Stomach (tissue), 9 donors: ENCODE measurements around the gene SHISA6. TPM values are rescaled to one million over a fixed set of nuclear protein-coding genes. Genes with fewer than 3 reads are reported as not detected.

Experiments used
- DNase-seq, 2 donors: peaks; one replicate each; pipeline versions ENCODE4 v3.0.0 to v3.0.0-alpha.2; 2013 to 2019
- H3K27ac ChIP-seq, 5 donors: fragments of 200-600 bp in 4 of 5; sonication (generic) in 4 of 5; one replicate each; pipeline ENCODE4 v1.5.1; 2013 to 2019; ENCODE audit warnings: mild to moderate bottlenecking in 1 of 5, moderate library complexity in 1 of 5
- H3K27me3 ChIP-seq, 3 donors: fragments of 200-600 bp; sonication (generic); one replicate each; pipeline ENCODE4 v1.5.1; 2017 to 2019; ENCODE audit warnings: mixed run types in 1 of 3
- H3K36me3 ChIP-seq, 4 donors: fragments of 200-600 bp; sonication (generic); 1 replicate in 3 of 4; 2 replicates in 1 of 4; pipeline ENCODE4 v1.5.1; 2016 to 2019
- H3K4me1 ChIP-seq, 4 donors: fragments of 200-600 bp; sonication (generic); one replicate each; pipeline ENCODE4 v1.5.1; 2016 to 2019
- H3K4me3 ChIP-seq, 4 donors: fragments of 200-600 bp; sonication (generic) in 3 of 4; one replicate each; pipeline ENCODE4 v1.5.1; 2016 to 2019; ENCODE audit warnings: mild to moderate bottlenecking in 1 of 4
- H3K9me3 ChIP-seq, 4 donors: fragments of 200-600 bp; sonication (generic); one replicate each; pipeline ENCODE4 v1.5.1; 2016 to 2019
- EP300 ChIP-seq: sonication (generic); formaldehyde crosslinking; IDR thresholded peaks from one replicate; pipeline ENCODE4 v1.6.1; 2017; ENCODE audit warnings: antibody characterized with exemption
- POLR2A ChIP-seq, 4 donors: fragments of 450-650 bp; IDR thresholded peaks; one replicate each; pipeline ENCODE4 v1.6.1; 2016; ENCODE audit warnings: antibody characterized with exemption in 4 of 4, control low read depth in 2 of 4, mild to moderate bottlenecking in 1 of 4, moderate library complexity in 1 of 4
- POLR2AphosphoS5 ChIP-seq, 3 donors: sonication (generic); formaldehyde crosslinking; IDR thresholded peaks; one replicate each; pipeline ENCODE4 v1.6.1; 2016; ENCODE audit warnings: antibody characterized with exemption in 3 of 3
- WGBS, 5 donors: extraction: QIAGEN DNeasy Blood & Tissue Kit in 3 of 5; methylation state at CpG; one replicate each; pipeline versions ENCODE4 v1.1.5 to v1.1.7; 2013 to 2018; 5-methylcytosine and 5-hydroxymethylcytosine counted together
- intact Hi-C: fragments of 100-400 bp; cut with DNase I; formaldehyde crosslinking; loops from one replicate; pipeline ENCODE4 v1.15.1; 2023; ENCODE audit warnings: low total_unique reads
- polyA plus RNA-seq, 3 donors: library from polyadenylated mRNA; stranded (reverse); fragments of 200-250 nt; gene quantifications; one replicate each; pipeline ENCODE4 v1.2.3, GENCODE V29; 2013
- total RNA-seq, 5 donors: library from RNA; depleted of rRNA; stranded (reverse); fragments of >200 nt; gene quantifications; one replicate each; pipeline versions ENCODE4 v1.1.0 to v1.2.3, GENCODE V29; 2014 to 2016
- TF ChIP-seq, protein P1 (sequence below), 7 experiments: fragments of 450-650 bp in 4 of 7; fragments of 200-600 bp in 3 of 7; sonication (generic) in 3 of 7; IDR thresholded peaks; one replicate each; pipeline ENCODE4 v1.5.1; 2016 to 2019; ENCODE audit warnings: antibody characterized with exemption in 7 of 7, control low read depth in 2 of 7, mild to moderate bottlenecking in 1 of 7
- donor health status: healthy with polysubstance abuse.
- donor health status: Bipolar disorder and iron deficiency.
- donor health status: healthy.

SHISA6 gene
- total and polyA plus RNA-seq, 8 donors, result 0.15 to 3.6 (median 1.3) TPM; not detected in 1

DNA sequence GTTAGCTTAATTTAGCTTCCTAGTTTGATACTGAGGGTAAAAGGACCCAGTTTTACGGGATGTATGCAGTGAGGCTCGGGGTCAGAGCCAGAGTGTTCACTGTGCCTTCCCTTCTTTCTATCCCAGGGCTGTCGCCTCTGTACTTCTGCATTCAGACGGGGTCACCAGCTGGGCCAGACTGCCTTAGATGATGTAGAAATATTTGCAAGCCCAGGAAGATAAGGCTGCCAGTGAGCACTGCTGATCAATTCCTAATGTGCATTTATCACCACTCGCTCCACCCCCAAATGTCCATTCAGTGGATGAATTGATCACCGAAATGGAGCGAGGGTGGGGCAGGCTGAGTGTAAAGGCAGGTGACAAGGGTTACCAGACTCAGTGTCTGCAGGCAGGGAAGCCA lies 9.1 kb downstream of the SHISA6 start:
- Histone ChIP-seq H3K27me3 (peaks cover 0 to 21% (median 0%) of the 10 kb centered on the region in 3 donors), H3K36me3 (no peaks in the 10 kb centered on the region), H3K9me3 (no peaks in the 10 kb centered on the region), H3K4me1 (no peaks in the 10 kb centered on the region), H3K4me3 (no peak overlapping the region), H3K27ac (no peak overlapping the region)
- TF ChIP-seq POLR2AphosphoS5 (IDR thresholded peaks at IDR 0.05), result no peak
- no peak for TF ChIP-seq EP300
- TF ChIP-seq, protein P1, sequence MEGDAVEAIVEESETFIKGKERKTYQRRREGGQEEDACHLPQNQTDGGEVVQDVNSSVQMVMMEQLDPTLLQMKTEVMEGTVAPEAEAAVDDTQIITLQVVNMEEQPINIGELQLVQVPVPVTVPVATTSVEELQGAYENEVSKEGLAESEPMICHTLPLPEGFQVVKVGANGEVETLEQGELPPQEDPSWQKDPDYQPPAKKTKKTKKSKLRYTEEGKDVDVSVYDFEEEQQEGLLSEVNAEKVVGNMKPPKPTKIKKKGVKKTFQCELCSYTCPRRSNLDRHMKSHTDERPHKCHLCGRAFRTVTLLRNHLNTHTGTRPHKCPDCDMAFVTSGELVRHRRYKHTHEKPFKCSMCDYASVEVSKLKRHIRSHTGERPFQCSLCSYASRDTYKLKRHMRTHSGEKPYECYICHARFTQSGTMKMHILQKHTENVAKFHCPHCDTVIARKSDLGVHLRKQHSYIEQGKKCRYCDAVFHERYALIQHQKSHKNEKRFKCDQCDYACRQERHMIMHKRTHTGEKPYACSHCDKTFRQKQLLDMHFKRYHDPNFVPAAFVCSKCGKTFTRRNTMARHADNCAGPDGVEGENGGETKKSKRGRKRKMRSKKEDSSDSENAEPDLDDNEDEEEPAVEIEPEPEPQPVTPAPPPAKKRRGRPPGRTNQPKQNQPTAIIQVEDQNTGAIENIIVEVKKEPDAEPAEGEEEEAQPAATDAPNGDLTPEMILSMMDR (IDR thresholded peaks at IDR 0.05), result no peak
- TF ChIP-seq POLR2A (IDR thresholded peaks at IDR 0.05), result no peak
- intact Hi-C loops, result no loop called here
- WGBS, 5 donors, result 63 to 85% (median 82%) methylated on average over 7 of the region's 7 CpGs
- no peak for DNase-seq

DNA sequence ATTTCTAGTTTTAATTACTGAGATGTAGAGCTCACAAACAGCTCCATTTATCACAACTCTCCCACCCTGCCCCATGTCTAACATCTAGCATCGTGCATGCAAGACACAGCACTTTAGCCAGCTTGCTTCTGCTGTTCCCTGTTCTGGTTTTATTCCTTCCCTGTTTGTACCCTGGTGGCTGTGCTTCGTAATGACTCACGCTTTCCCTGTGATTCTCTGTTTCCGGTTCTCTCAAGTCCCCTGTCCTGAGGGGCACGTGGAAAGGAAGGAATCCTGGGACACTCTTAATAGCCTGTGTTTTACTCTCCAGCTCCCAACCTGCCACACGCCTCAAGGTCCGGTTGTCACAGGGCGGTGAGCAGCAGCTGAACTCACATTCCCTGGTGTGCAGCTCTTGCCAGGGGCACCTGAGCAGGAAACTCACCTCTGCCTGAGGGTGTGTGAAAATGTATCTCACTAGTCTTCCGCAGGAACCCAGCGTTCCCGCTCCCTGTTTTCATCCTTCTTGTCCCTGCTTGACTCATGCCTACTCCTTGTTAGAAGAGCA lies 10.6 kb downstream of the SHISA6 start:
- Histone ChIP-seq H3K36me3 (no peaks in the 10 kb centered on the region), H3K27me3 (peaks cover 0 to 13% (median 0%) of the 10 kb centered on the region in 3 donors), H3K4me1 (no peaks in the 10 kb centered on the region), H3K9me3 (no peaks in the 10 kb centered on the region), H3K27ac (no peak overlapping the region), H3K4me3 (no peak overlapping the region)
- TF ChIP-seq, protein P1 (IDR thresholded peaks at IDR 0.05), result no peak
- TF ChIP-seq POLR2A (IDR thresholded peaks at IDR 0.05), result no peak
- TF ChIP-seq EP300, result no peak
- no peak for TF ChIP-seq POLR2AphosphoS5 (IDR thresholded peaks at IDR 0.05)
- intact Hi-C loops, result no loop called here
- 67 to 84% (median 75%) methylated on average over 10 to 11 of the region's 11 CpGs for WGBS, 5 donors
- DNase-seq, result no peak

DNA sequence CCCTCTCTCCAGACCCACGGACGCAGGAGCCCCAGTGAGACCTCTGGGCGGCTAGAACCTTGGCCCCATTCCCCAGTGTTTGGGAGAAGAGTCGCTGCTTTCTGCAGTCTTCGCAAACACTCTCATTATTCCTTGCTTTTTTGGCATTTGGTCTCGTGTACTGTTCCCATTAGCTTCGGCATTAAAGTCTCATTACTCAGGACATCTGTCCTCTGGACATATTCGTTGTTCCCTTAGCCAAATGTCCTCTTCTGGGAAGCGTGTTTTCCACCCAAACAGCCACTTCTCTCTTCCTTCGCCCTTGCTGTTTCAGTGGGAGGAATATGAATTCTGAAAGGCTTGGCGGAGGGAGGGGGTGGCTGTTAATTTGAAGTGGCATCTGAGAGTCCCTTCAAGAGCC lies 11.1 kb downstream of the SHISA6 start:
- Histone ChIP-seq H3K27ac (no peak overlapping the region), H3K36me3 (no peaks in the 10 kb centered on the region), H3K9me3 (no peaks in the 10 kb centered on the region), H3K27me3 (peaks cover 0 to 13% (median 0%) of the 10 kb centered on the region in 3 donors), H3K4me3 (no peak overlapping the region), H3K4me1 (no peaks in the 10 kb centered on the region)
- TF ChIP-seq POLR2AphosphoS5 (IDR thresholded peaks at IDR 0.05) (no peak), EP300 (no peak), POLR2A (IDR thresholded peaks at IDR 0.05) (no peak)
- TF ChIP-seq, protein P1 (IDR thresholded peaks at IDR 0.05), result no peak
- WGBS, 5 donors, result 64 to 84% (median 75%) methylated on average over 11 of the region's 11 CpGs
- intact Hi-C loops, result no loop called here
- no peak for DNase-seq

DNA sequence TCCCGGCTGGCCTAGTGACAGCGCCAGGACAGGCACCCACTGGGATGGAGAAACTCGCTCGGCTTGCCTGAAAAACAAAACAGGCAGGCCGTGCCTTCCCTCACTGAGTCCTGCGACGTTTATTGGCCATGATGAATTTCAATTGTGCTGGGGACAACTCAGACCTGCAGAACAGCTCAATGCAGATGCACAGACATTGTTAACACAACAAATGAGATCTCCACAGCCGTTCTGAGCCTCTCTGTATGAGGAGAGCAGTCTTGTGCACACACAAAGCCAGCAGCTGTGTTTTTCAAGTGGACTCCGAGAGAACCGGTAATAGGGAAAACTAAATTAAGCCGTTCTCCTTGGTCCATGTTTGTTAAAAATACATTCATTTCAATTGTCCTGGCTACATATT lies 15.9 kb downstream of the SHISA6 start:
- Histone ChIP-seq H3K27ac (no peak overlapping the region), H3K9me3 (peaks cover 0 to 4% (median 0%) of the 10 kb centered on the region in 4 donors), H3K36me3 (no peaks in the 10 kb centered on the region), H3K4me1 (no peaks in the 10 kb centered on the region), H3K27me3 (no peaks in the 10 kb centered on the region), H3K4me3 (no peak overlapping the region)
- 67 to 77% (median 70%) methylated on average over 11 of the region's 11 CpGs for WGBS, 5 donors
- intact Hi-C loops, result no loop called here
- DNase-seq, result no peak
- TF ChIP-seq POLR2AphosphoS5 (IDR thresholded peaks at IDR 0.05) (no peak), POLR2A (IDR thresholded peaks at IDR 0.05) (no peak), EP300 (no peak)
- TF ChIP-seq, protein P1 (IDR thresholded peaks at IDR 0.05), result no peak
